Ecto neural progenitor cell (in vitro differentiated cells): ENCODE data around the gene HPD.
A peak's percentile ranks its signal among the peaks of the same experiment; 100 is the strongest.
"Not testable (repeated sequence)": the region's sequence is repeated elsewhere in the genome, so short reads cannot be mapped to it uniquely, and the experiment has no call there.

ENCODE experiments used
- DNase-seq: peaks from one replicate; pipeline ENCODE4 v3.0.0-alpha.2; 2018; ENCODE audit warnings: low spot score

The HPD gene

DNA sequence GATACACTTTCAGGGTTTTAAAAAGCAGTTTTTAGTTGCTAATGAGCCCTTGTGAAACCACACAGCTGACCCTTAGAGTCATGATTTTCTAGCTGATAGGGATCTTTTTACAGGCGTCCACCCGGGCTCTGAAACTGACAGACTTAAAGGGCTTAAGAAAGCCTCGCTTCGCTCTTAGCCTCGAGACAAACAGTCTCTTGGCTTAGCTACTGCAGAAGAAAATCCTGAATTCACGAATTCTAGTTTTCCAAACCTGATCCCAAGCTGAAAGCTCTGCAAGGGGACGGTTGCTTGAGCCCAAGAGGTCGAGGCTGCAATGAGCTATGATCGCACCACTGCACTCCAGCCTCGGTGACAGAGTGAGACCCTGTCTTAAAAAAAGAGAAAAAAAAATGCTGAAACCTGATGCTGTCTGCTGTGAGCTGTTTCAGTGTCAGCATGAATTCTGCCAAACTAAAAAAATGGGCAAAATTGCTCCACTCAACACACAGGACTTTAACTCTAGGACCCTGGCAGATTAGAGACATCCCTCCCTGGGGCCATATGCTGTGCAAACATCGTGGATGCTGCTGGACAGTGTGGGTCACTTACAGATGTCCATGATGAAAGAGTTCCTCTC is 3.1 kb upstream of the HPD start:
- DNase-seq = no peak

DNA sequence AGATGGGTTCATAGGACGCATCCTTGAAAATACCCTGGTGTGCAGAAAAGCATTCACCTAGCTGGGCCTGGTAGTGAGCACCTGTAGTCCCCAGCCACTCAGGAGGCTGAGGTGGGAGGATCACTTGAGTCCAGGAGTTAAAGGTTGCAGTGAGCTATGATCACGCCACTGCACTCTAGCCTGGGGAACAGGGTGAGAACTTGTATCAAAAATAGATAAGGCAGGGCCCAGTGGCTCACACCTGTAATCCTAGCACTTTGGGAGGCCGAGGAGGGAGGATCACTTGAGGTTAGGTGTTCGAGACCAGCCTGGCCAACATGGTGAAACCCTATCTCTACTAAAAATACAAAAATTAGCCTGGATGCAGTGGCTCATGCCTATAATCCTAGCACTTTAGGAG is 2.0 kb upstream of the HPD start:
- not testable (repeated sequence) for DNase-seq

DNA sequence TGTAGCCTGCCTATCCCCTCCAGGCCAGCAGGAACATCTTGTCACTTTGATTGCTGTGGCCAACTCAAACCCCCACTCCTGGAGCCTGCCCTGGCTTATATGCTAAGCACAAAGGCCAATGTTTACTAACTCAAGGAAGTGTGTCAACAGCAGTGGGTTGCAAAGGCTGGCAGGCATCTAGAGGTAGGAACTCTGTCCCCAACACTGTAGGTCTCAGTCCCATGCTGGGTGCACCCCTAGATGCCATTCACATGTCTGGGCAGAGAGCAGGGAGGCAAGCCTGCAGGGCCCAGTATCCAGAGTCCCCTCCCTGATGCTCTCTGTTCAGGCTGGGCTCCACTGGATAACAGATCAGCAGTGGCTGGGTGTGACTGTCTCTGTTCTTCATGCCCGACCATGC is 1.6 kb upstream of the HPD start:
- DNase-seq = no peak

DNA sequence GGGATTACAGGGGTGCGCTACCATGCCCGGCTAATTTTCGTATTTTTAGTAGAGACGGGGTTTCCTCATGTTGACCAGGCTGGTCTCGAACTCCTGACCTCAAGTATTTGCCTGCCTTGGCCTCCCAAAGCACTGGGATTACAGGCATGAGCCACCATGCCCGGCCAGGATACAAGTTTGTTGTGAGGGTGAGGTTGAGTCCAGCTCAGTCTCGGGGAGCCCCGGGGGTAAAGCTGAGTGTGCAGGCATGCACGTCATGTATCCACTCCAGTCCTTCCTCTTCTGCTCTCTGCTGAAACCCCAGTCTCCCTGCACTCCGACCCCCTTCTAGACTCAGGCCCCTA is 369 bp downstream of the HPD start:
- no peak for DNase-seq

DNA sequence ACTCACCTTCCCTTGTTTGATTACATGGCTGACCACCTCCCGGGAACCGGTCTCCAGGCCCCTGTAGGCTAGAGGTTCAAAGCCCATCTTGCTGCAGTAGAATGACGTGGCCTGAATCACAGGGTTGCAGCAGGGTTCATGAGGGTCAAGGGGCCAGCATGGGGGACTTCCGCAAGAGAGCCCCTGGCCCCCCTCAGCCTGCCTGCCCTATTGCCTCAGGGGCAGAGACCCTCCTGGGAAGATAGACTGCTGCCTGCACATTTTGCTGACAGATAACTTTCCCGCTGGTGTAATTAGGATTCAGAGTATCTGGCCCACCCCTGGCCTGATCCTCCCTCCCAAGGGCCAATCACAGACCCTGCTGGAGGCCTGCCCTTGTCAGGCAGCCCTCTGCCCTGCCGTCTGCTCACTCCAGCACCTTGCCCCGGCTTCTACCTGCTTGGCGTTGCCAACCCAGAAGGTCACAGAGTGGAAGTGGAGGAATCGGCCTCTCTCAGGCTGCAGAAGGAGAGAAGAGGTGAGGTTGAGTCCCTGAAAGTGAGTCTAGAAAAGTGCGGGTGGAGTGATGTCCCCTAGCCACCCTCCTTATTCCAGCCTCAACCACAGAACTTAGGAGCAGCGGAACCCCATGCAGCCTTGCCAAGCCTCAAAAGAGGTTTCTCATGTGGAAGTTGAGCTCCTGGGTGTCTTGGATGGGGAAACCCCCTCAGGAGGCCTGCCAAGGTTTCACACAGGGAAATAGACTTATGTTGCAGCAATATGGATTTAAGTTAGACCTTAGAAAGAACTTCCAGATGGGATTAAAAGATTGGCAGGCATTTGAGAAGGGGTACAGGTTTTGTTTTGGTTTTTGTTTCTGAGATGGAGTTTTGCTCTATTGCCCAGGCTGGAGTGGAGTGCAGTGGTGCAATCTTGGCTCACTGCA is 1.1 kb downstream of the HPD start:
- no peak for DNase-seq

DNA sequence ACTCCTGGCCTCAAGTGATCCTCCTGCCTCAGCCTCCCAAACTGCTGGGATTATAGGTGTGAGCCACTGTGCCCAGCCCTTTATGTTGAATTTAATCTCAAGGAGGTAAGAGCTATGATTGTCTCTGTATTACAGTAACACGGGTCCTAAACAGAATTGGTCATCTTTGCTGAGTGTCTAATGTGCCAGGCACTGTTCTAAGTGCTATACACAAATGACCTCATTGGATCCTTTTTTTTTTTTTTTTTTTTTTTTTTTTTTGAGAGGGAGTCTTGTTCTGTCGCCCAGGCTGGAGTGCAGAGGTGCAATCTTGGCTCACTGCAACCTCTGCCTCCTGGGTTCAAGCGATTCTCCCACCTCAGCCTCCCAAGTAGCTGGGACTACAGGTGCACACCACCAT is 6.3 kb downstream of the HPD start:
- not testable (repeated sequence) for DNase-seq

DNA sequence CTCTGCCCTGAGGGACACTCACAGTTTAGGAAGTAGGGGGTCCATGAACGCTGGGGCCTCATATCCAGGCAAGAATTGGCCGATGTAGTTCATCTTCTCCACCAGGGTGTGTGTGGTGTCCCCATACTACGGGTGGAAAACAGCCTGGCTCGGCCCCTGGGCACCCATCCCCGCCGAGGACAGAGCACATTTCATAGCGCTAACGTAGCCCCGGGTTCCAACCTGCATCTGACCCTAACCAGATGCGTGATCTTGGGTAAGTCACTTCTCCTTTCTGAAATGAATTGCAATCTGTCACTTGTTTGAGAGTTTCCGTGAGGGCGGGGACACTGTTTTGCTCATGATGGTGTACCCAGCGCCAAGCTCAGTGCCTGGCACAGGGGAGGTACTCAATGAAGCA is 9.0 kb downstream of the HPD start:
- DNase-seq = no peak

DNA sequence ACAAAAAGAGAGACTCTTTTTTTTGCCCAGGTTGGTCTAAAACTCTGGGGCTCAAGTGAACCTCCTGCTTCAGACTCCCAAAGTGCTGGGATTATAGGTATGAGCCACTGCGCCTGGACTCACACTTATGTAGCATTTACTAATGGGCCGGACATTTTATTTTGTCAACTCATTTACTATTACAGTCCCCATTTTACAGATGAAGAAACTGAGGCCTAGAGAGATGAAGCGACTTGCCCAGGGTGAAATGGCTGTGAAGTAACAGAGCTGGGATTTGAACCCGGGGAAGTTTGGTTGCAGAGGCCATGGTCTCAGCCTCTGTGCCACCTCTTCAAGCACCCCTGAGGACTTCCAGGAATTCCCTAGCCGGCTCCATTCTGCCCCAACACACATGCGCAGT is 9.4 kb downstream of the HPD start:
- DNase-seq = no peak

DNA sequence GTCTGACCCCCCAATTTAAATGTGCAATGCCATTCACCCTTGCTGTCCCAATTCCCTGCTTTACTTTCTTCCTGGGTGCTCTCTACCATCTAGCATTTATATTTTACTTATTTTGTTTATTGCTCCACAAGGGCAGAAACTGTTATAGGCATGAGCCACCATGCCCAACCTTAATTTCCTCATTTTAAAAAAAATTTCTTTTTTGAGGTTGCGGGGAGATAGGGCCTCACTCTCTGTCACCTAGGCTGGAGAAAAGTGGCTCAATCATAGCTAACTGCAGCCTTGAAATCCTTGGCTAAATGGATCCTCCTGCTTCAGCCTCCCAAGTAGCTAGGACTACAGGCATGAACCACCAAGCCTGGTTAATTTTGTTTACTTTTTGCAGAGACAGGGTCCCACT is 13.0 kb downstream of the HPD start:
- DNase-seq = no peak

DNA sequence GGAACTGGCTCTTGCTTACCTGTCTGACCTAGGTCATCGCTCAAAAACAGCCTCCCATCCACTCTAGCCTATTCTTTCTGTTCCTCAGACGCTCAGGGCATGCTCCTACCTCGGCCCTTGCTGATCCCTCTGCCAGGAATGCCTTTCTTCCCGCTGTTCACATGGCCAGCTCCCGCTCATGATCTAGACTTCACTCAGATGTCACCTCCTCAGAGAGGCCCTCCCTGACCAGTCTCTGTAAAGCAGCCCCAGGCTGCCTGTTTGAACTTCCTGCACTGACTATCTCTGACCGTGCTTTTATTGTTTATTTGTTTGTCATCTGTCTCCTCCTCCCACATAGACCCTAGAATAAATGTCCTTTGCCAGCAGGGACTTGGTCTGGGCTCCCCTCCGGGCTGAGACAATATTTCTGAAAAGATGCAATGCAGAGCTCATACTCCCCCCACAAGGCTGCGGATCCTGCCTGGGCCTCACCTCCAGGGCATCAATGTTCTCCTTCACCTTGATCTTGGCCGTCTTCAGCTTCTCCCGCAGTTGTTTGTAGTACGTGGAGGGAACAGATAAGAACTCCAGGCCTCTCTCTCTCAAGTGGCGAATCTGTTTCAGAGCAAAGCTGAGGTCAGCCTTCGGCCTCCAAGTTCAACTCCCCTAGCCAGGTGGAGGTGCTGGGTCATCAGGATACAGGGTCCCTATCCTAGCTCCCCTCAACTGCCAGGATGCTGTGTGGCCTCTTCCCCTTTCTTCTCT is 15.2 kb downstream of the HPD start:
- DNase-seq = no peak

DNA sequence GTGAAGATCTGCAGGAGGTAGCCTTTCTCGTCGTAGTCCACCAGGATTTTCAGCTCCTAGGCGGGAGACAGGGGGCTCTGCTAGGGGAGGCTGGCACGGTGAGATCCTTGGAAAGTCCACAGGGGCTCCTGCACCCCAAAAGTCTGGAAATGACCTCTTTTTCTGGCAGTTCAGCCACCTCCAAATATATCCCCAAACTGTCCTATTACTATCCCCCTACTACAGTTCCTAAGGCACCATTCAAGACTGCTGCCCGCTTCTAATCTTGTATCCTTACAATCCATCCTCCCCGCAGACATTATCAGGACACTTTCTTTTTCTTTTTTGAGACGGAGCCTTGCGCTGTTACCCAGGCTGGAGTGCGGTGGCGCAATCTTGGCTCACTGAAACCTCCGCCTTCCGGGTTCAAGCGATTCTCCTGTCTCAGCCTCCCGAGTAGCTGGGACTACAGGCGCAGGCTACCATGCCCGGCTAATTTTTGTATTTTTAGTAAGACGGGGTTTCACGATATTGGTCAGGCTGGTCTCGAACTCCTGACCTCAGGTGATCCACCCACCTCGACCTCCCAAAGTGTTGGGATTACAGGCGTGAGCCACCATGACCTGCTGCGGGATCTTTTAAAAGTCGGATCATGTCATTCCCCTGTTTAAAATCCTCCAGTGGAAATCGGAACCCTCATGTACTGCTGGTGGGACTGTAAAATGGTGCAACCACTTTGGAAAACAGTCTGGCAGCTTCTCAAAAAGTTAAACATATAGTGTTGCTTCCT is 18.5 kb downstream of the HPD start:
- no peak for DNase-seq

DNA sequence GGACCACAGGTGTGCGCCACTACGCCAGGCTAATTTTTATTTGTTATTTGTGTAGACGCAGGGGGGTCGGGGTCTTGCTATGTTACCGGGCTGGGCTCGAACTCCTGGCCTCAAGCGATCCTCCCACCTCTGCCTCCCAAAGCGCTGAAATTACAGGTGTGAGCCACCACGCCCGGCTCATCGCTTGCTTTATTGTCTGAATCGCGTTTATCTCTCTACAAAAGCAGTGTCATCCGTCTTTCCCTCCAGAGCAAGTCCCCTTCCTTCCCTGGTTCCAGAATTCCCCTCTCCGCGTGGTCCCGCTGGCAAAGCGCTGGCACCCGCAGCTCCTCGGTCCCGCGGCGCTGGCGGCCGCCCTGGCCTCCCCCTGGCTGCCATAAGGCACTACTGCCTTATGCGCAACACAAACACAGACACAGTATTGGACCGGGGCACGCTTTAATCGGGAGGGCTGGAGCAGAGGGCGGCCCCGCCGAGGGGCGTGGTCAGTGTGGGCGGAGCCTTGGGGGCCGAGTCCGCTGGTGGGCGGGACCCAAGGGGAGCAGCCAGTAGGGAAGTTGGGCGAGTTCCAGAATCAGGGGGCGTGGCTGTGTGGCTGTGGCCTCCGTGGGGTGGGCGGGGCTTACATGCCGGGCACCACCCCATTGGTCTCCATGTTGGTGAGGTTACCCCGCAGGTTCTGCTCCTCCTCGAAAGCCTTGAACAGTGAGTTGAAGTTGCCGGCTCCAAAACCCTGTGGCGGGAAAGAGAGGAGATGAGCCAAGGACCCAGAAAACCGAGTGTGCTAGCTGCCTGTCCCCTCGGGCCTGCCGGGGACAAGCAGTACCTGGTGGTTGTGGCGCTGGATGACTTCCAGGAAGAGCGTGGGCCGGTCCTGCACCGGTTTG is 19.3 kb downstream of the HPD start:
- DNase-seq = peak; percentile 100

DNA sequence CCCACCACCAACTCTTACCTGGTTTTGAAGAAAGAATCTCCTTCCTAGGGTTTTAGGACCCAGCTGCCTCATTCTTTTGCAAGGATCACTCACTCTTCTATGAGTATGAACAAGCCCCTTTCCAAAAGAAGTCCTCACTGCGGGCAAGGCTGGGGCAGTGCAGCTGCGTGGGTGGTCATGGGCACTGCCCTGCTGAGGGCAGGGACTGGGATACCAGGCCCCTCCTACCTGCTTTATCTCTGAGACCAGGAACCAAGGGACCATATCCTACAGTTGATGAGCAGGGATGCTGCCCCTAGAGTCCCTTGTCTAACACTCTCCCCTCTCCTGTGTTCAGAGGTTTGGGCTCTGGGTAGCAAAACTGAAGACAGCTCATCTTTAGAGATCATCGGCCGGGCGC is 20.5 kb downstream of the HPD start:
- no peak for DNase-seq

DNA sequence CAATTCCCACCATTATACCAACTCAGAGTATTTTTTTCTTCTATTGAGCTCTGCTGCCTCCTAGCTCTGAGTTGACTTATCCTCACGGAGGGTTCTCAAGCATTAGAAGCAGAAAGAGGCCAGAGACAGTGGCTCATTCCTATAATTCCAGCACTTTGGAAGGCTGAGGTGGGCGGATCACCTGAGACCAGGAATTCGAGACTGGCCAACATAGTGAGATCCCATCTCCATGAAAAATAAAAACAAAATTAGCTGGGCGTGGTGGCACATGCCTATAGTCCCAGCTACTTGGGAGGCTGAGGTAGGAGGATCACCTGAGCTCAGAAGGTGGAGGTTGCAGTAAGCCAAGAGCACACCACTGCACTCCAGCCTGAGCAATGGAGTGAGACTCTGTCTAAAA is 21.0 kb downstream of the HPD start:
- no peak for DNase-seq

DNA sequence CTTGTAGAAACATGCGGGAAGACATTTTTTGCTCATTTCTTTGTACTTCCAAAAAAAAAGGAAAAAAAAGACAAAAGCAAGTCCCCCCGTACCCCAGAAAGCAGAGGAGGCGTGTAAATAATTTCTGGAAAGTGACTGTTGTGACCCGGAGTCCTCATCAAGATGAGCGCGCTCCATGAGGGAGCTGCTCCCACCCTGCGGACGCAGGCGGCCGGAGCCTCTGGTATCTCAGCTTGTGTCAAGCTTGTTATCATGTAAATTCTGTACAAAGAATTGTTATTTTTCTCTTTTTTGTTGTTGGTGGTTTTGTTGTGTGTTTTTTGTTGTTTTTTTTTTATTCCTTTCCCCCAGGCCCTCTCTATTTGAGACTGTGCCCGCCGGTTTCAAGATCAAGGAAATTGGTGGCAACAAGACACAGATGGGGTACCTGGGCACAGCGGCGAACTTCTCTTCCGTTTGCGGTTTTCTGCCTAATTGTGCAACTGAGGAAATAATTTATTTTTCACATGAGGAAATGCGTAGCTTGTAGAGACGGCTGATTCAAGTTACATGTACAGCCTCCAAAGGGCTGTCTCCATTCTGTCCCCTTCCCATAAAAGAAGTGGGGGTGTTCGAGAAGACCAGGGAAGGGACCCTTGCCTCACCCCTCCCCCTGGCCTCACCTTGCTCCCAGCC is 27.0 kb downstream of the HPD start:
- no peak for DNase-seq

DNA sequence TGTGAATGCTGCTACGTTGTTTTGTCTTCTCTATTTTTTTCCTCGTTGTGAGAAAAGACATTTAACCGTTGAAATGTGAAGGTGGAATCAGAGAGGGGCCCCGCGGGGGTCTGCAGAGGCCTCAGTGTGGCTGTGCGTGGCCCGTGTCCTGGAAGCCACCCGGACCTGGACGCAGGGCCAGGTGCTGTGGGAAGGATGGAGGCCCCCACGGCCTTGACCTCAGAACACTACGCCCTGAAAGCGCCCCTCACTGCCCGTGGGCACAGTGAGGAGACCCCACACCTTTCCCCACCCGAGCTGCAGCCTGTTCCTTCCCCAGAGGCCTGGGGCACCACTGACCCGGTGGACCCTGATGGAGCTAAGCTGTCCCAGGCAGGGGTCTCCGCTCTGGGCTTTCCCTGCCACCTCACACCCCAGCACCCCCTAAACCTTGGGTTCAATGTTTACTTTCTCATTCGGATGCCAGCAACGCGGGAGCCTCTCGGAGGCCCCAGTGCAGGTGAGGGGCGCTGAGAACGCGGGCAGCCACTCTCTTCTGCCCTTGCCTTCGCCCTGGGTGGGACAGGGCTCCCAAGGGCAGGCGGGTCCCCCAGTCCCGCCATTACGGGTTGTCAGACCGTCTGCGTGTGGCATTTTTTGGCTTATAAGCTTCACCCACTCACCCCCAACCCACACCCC is 27.9 kb downstream of the HPD start:
- no peak for DNase-seq

DNA sequence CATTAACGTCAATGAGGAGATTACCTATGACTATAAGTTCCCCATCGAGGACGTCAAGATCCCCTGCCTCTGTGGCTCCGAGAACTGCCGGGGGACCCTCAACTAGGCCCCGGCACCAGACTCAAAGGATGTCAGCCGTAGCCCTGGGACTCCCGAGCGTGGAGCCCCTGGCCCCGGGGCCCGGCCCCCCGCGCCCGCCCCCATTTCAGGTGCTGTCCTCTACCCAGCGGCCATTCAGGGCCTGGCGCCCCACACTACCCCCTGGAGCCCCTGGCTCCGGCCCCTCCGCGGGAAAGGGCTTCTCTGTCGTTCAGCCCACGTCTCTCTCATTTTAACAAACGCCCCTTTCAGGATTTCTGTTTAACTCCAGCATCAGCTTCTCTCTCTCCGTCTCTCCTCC is 28.5 kb downstream of the HPD start:
- no peak for DNase-seq

DNA sequence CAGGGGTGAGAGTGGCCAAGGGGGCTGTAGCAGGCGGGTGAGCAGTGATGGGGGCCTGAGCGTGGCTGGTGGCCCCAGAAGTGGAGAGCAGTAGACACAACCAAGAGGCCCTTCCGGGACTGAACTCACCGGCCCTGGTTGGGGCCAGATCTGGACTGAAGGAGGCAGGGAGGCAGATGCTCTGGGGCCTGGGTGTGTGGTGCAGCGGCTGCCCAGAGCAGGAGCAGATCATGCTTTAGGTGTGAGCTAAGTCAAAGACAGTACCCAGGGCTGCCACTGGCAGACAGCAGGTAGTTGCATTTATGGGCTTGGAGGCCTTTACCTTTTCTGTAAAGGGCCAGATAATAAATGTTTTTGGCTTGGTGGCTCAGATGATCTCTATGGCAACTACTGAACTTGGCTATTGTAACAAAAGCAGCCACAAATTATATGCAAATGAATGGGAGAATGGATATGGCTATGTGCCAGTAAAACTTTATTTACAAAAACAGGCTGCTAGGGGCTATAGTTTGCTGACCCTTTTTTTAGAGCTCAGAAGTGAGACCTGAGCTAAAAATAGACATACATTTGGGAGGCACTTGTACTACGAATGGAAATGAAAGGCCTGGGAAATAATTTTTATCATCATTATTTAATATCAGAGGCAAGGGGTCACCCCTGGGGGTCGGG is 29.3 kb downstream of the HPD start:
- DNase-seq = no peak

DNA sequence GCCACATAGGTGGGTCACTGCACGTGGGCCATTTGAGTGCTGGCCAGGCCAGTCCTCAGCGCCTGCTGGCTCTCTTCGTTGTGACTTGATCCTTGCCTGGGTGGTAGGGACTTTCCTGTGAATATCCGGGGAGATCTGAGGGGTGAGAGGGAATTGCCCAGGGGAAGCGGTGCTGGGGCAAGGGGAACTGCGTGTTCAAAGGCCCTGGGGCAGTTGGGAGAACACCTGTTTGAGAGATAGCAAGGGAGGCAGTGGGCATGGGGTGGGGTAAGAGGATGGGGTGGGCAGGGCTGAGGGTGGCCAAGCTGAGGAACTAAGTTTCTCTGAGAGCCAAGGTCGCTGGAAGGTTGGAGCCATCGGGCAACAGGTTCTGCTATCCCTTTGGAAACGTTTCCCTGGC is 29.8 kb downstream of the HPD start:
- DNase-seq = no peak

DNA sequence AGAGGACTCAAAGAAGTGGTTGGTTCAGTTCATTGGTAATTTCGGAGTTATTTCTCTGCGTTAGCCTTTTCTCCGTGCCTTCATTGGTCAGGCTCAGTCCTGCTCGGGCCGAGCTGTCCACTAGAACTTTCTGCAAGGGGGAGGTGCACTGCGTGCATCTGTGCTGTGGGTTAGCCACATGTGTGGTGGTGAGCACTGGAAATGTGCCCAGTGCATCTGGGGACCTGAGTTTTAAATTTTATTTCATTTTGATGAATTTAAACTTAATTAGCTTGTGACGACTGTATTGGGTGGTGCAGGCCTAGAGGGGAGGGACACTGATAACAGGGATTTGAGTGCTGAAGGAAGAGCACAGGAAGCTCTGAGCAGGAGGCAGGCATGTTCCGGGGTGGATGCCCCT is 30.4 kb downstream of the HPD start:
- DNase-seq = no peak
